ENCODE results near the gene WRAP53.

Gene WRAP53

GRCh38 chr17:7720125-7720524 lies 31.8 kb downstream of the WRAP53 start:
- Histone ChIP-seq H3K79me2 (ENCODE audit: low read length) (no peaks in the 10 kb centered on the region), H3K27ac (ENCODE audit: low read length) (no peak overlapping the region), H4K20me1 (ENCODE audit: insufficient read depth, low read length) (no peaks in the 10 kb centered on the region), H3K4me3 (ENCODE audit: low read length) (no peak overlapping the region), H3K9me3 (replicated peaks; ENCODE audit: insufficient read depth, low read length) (no peaks in the 10 kb centered on the region), H3K27me3 (replicated peaks; ENCODE audit: insufficient read depth, low read length) (peaks cover 94% of the 10 kb centered on the region), H3F3A (ENCODE audit: insufficient read depth, low read length) (no peaks in the 10 kb centered on the region), H2AFZ (ENCODE audit: low read length) (no peak overlapping the region), H3K9ac (ENCODE audit: low read length) (no peak overlapping the region), H3K9me2 (replicated peaks; ENCODE audit: insufficient read depth, low read length) (no peaks in the 10 kb centered on the region), H3K4me1 (ENCODE audit: low read length) (no peaks in the 10 kb centered on the region; the same call in 1 of the 2 replicates), H3K36me3 (replicated peaks; ENCODE audit: insufficient read depth, low read length) (no peaks in the 10 kb centered on the region), H3K4me2 (ENCODE audit: low read depth, low read length) (no peak overlapping the region)
- TF ChIP-seq CTCF (IDR thresholded peaks at IDR 0.05; ENCODE audit: low read length) (no peak), EZH2 (optimal IDR thresholded peaks at IDR 0.05; ENCODE audit: low read depth, low read length) (no peak), EZH2phosphoT487 (IDR thresholded peaks at IDR 0.05; ENCODE audit: low read length) (no peak)
- no peak for DNase-seq

GRCh38 chr17:7721612-7722011 lies 33.3 kb downstream of the WRAP53 start:
- Histone ChIP-seq H3K79me2 (ENCODE audit: low read length) (no peaks in the 10 kb centered on the region), H3K4me2 (ENCODE audit: low read depth, low read length) (no peak overlapping the region), H3K9ac (ENCODE audit: low read length) (no peak overlapping the region), H3K4me1 (ENCODE audit: low read length) (no peaks in the 10 kb centered on the region; the same call in 1 of the 2 replicates), H3F3A (ENCODE audit: insufficient read depth, low read length) (no peaks in the 10 kb centered on the region), H3K27ac (ENCODE audit: low read length) (no peak overlapping the region), H3K4me3 (ENCODE audit: low read length) (no peak overlapping the region), H4K20me1 (ENCODE audit: insufficient read depth, low read length) (no peaks in the 10 kb centered on the region), H2AFZ (ENCODE audit: low read length) (no peak overlapping the region), H3K9me2 (replicated peaks; ENCODE audit: insufficient read depth, low read length) (no peaks in the 10 kb centered on the region), H3K9me3 (replicated peaks; ENCODE audit: insufficient read depth, low read length) (no peaks in the 10 kb centered on the region), H3K27me3 (replicated peaks; ENCODE audit: insufficient read depth, low read length) (peaks cover 87% of the 10 kb centered on the region), H3K36me3 (replicated peaks; ENCODE audit: insufficient read depth, low read length) (no peaks in the 10 kb centered on the region)
- TF ChIP-seq CTCF (IDR thresholded peaks at IDR 0.05; ENCODE audit: low read length): no peak
- TF ChIP-seq EZH2phosphoT487 (IDR thresholded peaks at IDR 0.05; ENCODE audit: low read length): no peak
- TF ChIP-seq EZH2 (optimal IDR thresholded peaks at IDR 0.05; ENCODE audit: low read depth, low read length): no peak
- DNase-seq: no peak

GRCh38 chr17:7727886-7728285 lies 39.6 kb downstream of the WRAP53 start:
- no peak overlapping the region for H3K4me2 ChIP-seq (ENCODE audit: low read depth, low read length)
- no peak overlapping the region for H3K4me3 ChIP-seq (ENCODE audit: low read length)
- no peaks in the 10 kb centered on the region; the same call in 1 of the 2 replicates for H3F3A ChIP-seq (ENCODE audit: insufficient read depth, low read length)
- TF ChIP-seq EZH2 (optimal IDR thresholded peaks at IDR 0.05; ENCODE audit: low read depth, low read length): no peak
- TF ChIP-seq CTCF (IDR thresholded peaks at IDR 0.05; ENCODE audit: low read length): no peak
- no peak for TF ChIP-seq EZH2phosphoT487 (IDR thresholded peaks at IDR 0.05; ENCODE audit: low read length)
- H3K9me3 ChIP-seq (replicated peaks; ENCODE audit: insufficient read depth, low read length): no peaks in the 10 kb centered on the region
- peaks cover 64% of the 10 kb centered on the region for H3K27me3 ChIP-seq (replicated peaks; ENCODE audit: insufficient read depth, low read length)
- H3K9ac ChIP-seq (ENCODE audit: low read length): no peak overlapping the region
- H3K79me2 ChIP-seq (ENCODE audit: low read length): no peaks in the 10 kb centered on the region
- no peak overlapping the region for H2AFZ ChIP-seq (ENCODE audit: low read length)
- H3K27ac ChIP-seq (ENCODE audit: low read length): no peak overlapping the region
- no peaks in the 10 kb centered on the region for H4K20me1 ChIP-seq (ENCODE audit: insufficient read depth, low read length)
- no peaks in the 10 kb centered on the region for H3K9me2 ChIP-seq (replicated peaks; ENCODE audit: insufficient read depth, low read length)
- H3K36me3 ChIP-seq (replicated peaks; ENCODE audit: insufficient read depth, low read length): no peaks in the 10 kb centered on the region
- no peaks in the 10 kb centered on the region for H3K4me1 ChIP-seq (ENCODE audit: low read length)
- no peak for DNase-seq

Measured in MM.1S (cell line).